HUES64 (cell line): Measurements from ENCODE around the gene CHST15.

Experiments used
- H3K27ac ChIP-seq: 2 replicates; pipeline ENCODE4 v1.7.0; 2013; ENCODE audit warnings: low read depth, low read length, inconsistent platforms
- H3K27me3 ChIP-seq: 2 replicates; pipeline ENCODE4 v1.6.1; 2013; ENCODE audit warnings: mild to moderate bottlenecking, low read length; ENCODE audit not compliant: insufficient read depth
- H3K36me3 ChIP-seq: 2 replicates; pipeline ENCODE4 v1.6.1; 2013; ENCODE audit warnings: mild to moderate bottlenecking, low read length; ENCODE audit not compliant: insufficient read depth
- H3K4me1 ChIP-seq: 2 replicates; pipeline ENCODE4 v1.6.1; 2013; ENCODE audit warnings: mild to moderate bottlenecking, low read length, moderate library complexity; ENCODE audit not compliant: insufficient read depth
- H3K4me3 ChIP-seq: 2 replicates; pipeline ENCODE4 v1.5.1; 2013; ENCODE audit warnings: mild to moderate bottlenecking, low read length, moderate library complexity
- H3K9ac ChIP-seq: 2 replicates; pipeline ENCODE4 v1.6.1; 2013; ENCODE audit warnings: mild to moderate bottlenecking, low read depth, low read length
- H3K9me3 ChIP-seq: 2 replicates; pipeline ENCODE4 v1.6.1; 2013; ENCODE audit warnings: low read depth, low read length; ENCODE audit not compliant: insufficient read depth
- WGBS: fragments of 150-250, 120-280 bp; methylation state at CpG from one replicate; pipeline ENCODE4 v1.1.7; 2013; ENCODE audit warnings: missing lambda C conversion rate; 5-methylcytosine and 5-hydroxymethylcytosine counted together

Gene CHST15

DNA sequence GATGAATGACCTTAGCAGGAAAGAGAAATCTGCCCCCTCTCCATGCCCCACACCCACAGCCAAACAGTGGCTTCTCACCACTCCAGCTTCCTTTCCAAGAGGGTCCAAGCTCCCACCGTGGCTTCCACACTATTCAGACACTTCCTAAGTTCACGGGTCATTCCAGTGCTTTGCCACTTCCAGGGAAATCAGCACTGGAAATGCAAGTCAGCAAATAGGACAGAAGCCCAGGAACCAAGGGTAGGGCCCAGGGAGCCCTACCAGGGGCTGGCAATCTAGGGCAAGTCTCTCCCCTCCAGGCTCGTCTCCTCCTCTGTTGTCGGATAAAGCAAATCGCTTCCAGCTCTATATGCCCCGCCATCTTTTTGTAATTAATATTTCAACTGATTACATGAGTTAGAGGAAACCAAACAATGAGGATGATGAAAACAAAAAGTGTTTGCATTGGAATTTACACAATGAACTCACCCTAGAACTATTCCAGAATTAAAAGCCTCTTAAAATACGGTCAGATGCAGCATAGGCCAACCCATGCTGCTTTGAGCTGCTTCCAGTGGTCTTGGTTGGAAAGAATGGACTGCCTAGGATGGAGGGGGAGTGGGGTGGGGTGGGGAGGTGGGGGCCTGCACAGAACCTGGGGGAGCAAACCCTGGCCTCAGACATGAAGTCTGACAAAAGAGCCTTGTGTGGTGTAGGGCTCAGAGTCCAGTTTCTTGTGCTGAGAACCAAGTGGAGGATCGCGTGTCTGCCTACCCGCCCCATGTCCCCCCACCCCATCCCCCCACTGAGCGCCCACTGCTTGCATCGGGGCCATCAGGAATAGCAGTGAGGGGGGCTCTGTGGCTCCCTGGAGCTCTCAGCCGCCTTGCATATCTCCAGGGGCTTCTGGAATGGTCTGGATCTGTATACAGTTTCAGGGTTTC is 127.2 kb downstream of the CHST15 start:
- no peak overlapping the region for H3K4me3 ChIP-seq
- WGBS, result 71% methylated on average over 11 of the region's 13 CpGs

DNA sequence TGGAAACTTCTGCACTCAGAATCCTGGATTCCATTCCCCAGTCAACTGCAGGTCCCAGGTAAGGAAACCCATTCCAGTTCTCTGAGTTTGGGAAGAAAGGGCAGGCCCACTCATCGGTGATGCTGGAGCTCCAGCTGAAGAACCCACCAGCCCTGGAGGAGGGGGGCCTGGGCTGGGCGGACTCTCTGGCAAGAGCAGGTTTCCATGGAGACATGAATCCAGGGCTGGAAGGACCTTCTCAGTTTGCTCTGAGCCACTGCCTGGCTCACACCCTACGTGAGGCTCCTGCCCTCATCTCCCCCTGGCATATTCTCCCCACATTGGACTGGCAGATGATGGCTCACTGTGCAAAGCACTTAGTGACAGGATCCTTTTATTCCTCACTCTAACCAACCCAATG is 128.4 kb downstream of the CHST15 start:
- Histone ChIP-seq H3K36me3 (no peaks in the 10 kb centered on the region), H3K9me3 (no peaks in the 10 kb centered on the region), H3K9ac (no peak overlapping the region), H3K27me3 (peaks cover 19% of the 10 kb centered on the region), H3K4me3 (no peak overlapping the region), H3K4me1 (0 out of 2 replicates have a peak, but pooled peaks cover 3% of the 10 kb centered on the region), H3K27ac (no peak overlapping the region)
- 86% methylated on average over 3 of the region's 3 CpGs for WGBS

More for the DNA sequence above, 127.2 kb downstream of the CHST15 start:
- H3K27ac ChIP-seq, result no peak overlapping the region
- no peak overlapping the region for H3K9ac ChIP-seq
- H3K36me3 ChIP-seq, result no peaks in the 10 kb centered on the region
- H3K9me3 ChIP-seq, result no peaks in the 10 kb centered on the region
- H3K27me3 ChIP-seq, result peaks cover 27% of the 10 kb centered on the region
- 0 out of 2 replicates have a peak, but pooled peaks cover 3% of the 10 kb centered on the region for H3K4me1 ChIP-seq

DNA sequence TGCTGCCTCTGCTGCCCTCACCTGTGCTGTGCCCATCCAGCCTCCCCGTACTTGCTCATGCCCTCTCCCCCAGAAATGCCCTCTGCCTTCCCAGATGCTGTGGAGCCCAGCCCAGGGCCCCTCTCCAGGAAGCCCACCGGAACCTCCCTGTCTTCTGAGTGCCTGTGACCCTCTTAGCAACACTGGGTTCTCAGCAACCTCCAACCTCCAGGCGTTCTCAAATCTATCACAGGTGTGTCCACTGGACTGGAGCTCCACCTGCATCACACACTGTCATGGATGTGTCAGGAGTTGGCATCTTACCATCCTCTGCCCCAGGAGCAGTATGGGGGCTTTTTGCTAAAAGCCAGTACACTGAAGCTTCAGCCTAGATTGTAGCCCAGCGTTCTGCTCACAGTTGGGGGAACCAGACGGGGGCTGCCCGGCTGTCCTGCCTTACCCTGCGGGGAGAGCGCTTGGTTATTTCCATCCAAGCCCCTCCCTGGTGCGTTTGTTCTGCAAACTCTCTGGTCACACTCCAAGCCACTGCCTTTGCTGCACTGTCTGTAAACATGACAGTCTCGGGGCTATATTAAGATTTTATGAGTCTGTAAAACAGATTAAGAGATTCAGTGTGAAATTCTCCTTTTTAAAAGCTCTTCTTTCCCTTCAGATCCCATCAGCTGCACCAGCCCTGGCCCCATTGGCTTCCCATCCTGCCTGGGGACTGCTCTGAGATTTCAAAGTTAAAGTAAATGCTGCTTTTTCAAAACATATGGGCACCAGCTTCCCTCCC is 130.5 kb downstream of the CHST15 start:
- WGBS, result 91% methylated on average over 10 of the region's 10 CpGs
- Histone ChIP-seq H3K27ac (no peak overlapping the region), H3K9ac (no peak overlapping the region), H3K4me3 (no peak overlapping the region), H3K27me3 (peaks cover 3% of the 10 kb centered on the region; the same call in 1 of the 2 replicates), H3K4me1 (0 out of 2 replicates have a peak, but pooled peaks cover 3% of the 10 kb centered on the region), H3K36me3 (no peaks in the 10 kb centered on the region), H3K9me3 (no peaks in the 10 kb centered on the region)

GRCh38 chr10:123958241-123958640 is 135.2 kb downstream of the CHST15 start:
- 67% methylated on average over 2 of the region's 2 CpGs for WGBS
- Histone ChIP-seq H3K36me3 (no peaks in the 10 kb centered on the region), H3K4me1 (no peaks in the 10 kb centered on the region)

More at GRCh38 chr10:123958241-123958640, 135.2 kb downstream of the CHST15 start:
- H3K27me3 ChIP-seq, result no peaks in the 10 kb centered on the region
- no peak overlapping the region for H3K27ac ChIP-seq
- H3K4me3 ChIP-seq, result no peak overlapping the region
- no peak overlapping the region for H3K9ac ChIP-seq
- no peaks in the 10 kb centered on the region for H3K9me3 ChIP-seq
